ENCODE results near the gene KIAA0513.

The KIAA0513 gene

DNA sequence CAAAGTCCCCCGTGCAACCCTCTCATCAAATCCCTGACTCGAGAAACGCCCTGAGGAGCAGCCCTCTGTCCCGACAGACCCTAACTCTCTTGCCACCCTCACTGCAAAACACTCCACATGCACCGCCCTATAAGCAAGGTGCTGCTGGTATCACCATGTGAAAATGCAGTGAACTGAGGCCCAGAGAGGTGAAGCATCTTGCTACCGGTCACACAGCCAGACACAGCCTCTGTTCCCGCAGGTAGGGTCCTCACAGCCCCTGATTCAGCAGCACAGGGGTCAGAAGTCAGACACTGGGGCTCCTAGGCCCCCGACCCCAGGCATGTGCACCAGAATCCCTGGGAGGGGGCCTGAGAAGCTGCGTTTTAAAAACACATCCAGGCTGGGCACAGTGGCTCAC lies 83.6 kb downstream of the KIAA0513 start:
- H3K27ac ChIP-seq (ENCODE audit: low read depth, low read length, poor library complexity, severe bottlenecking): no peak overlapping the region
- H3K9ac ChIP-seq (ENCODE audit: low read length): no peak overlapping the region
- H3K9me3 ChIP-seq (ENCODE audit: low read length): no peaks in the 10 kb centered on the region
- H3K4me3 ChIP-seq (ENCODE audit: low read depth, low read length, poor library complexity, severe bottlenecking): no peak overlapping the region
- H3K36me3 ChIP-seq (ENCODE audit: insufficient read depth, low read length): no peaks in the 10 kb centered on the region
- H3K9me2 ChIP-seq (ENCODE audit: low read depth, low read length): no peaks in the 10 kb centered on the region
- no peak overlapping the region for H3K4me2 ChIP-seq (ENCODE audit: low read length)
- H3K79me2 ChIP-seq (ENCODE audit: insufficient read depth, low read length): no peaks in the 10 kb centered on the region
- no peak overlapping the region for H2AFZ ChIP-seq (ENCODE audit: low read length)
- H3K4me1 ChIP-seq (ENCODE audit: insufficient read depth, low read length, severe bottlenecking): peaks cover 5% of the 10 kb centered on the region
- TF ChIP-seq EZH2 (IDR thresholded peaks at IDR 0.05; ENCODE audit: borderline replicate concordance, low read length): no peak
- TF ChIP-seq, protein P1, sequence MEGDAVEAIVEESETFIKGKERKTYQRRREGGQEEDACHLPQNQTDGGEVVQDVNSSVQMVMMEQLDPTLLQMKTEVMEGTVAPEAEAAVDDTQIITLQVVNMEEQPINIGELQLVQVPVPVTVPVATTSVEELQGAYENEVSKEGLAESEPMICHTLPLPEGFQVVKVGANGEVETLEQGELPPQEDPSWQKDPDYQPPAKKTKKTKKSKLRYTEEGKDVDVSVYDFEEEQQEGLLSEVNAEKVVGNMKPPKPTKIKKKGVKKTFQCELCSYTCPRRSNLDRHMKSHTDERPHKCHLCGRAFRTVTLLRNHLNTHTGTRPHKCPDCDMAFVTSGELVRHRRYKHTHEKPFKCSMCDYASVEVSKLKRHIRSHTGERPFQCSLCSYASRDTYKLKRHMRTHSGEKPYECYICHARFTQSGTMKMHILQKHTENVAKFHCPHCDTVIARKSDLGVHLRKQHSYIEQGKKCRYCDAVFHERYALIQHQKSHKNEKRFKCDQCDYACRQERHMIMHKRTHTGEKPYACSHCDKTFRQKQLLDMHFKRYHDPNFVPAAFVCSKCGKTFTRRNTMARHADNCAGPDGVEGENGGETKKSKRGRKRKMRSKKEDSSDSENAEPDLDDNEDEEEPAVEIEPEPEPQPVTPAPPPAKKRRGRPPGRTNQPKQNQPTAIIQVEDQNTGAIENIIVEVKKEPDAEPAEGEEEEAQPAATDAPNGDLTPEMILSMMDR (IDR thresholded peaks at IDR 0.05; ENCODE audit: low read length): no peak
- H3K27me3 ChIP-seq (ENCODE audit: insufficient read depth, low read length): peaks cover 7% of the 10 kb centered on the region; the same call in 1 of the 2 replicates
- no peaks in the 10 kb centered on the region for H3F3A ChIP-seq (ENCODE audit: insufficient read depth, low read length)
- H4K20me1 ChIP-seq (ENCODE audit: insufficient read depth, low read length): no peaks in the 10 kb centered on the region

DNA sequence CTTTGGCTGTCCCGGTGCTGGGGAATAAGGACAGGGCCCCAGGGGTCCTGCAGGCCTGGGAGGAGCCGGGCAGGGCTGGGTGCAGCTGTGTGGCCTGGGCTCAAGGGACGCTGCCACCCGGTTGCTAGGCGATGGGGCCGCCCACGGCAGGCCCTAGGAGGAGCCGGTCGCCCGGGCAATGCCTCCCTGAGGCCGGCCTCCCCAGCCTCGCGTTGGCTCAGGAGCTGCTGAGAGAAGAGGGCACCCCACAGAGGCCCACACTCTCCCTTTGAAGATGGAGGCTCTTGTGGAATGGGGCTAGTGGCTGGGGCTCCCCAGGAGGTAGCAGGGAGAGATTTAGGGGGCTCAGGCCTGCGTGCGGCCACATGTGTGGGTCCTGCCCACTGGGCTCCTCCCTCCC lies 84.8 kb downstream of the KIAA0513 start, which contains the start of gene CIBAR2:
CIBAR2 (minus strand) TSS at position 109 of the 400 bp plus-strand sequence. CDS start 120 bp downstream, outside the sequence.
- H2AFZ ChIP-seq (ENCODE audit: low read length): no peak within 1 kb of the TSS
- H3K9ac ChIP-seq (ENCODE audit: low read length): no peak within 1 kb of the TSS
- H3K4me2 ChIP-seq (ENCODE audit: low read length): no peak within 1 kb of the TSS
- H3K9me3 ChIP-seq (ENCODE audit: low read length): no peaks in the 10 kb centered on the region
- H4K20me1 ChIP-seq (ENCODE audit: insufficient read depth, low read length): no peaks in the 10 kb centered on the region
- no peaks in the 10 kb centered on the region for H3K9me2 ChIP-seq (ENCODE audit: low read depth, low read length)
- H3K4me1 ChIP-seq (ENCODE audit: insufficient read depth, low read length, severe bottlenecking): peaks cover 5% of the 10 kb centered on the region
- H3K79me2 ChIP-seq (ENCODE audit: insufficient read depth, low read length): no peaks in the 10 kb centered on the region
- H3K27me3 ChIP-seq (ENCODE audit: insufficient read depth, low read length): peaks cover 7% of the 10 kb centered on the region; the same call in 1 of the 2 replicates
- no peak for TF ChIP-seq EZH2 (IDR thresholded peaks at IDR 0.05; ENCODE audit: borderline replicate concordance, low read length)
- TF ChIP-seq, protein P1 (IDR thresholded peaks at IDR 0.05; ENCODE audit: low read length): no peak
- H3K4me3 ChIP-seq (ENCODE audit: low read depth, low read length, poor library complexity, severe bottlenecking): no peak within 1 kb of the TSS
- no peaks in the 10 kb centered on the region for H3K36me3 ChIP-seq (ENCODE audit: insufficient read depth, low read length)
- no peaks in the 10 kb centered on the region for H3F3A ChIP-seq (ENCODE audit: insufficient read depth, low read length)
- no peak within 1 kb of the TSS for H3K27ac ChIP-seq (ENCODE audit: low read depth, low read length, poor library complexity, severe bottlenecking)

DNA sequence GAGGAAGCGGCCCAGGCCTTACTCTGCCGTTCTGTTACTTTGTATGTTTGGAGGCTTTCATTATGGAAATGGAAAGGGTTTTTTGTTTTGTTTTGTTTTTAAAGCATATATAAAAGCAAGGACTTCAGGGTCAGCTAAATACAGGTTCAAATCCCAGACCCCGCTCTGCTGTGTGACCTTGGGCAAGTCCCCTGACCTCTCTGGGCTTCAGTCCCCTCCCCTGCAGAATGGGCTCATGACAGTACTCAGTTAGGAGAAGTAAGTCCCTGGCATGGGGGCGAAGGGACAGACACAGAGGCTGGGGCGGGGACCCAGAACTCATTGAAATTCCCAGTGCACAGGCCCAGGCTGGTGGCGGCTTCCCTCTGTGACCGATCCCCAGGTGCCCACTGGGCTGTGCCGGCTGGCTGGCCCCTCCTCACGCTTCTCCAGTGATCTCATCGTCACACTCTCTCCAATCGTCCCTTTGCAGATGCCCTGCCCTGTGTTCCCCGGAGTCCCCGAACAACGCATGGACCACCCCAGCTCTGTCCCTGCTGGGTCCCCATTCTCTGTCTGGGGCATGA lies 85.7 kb downstream of the KIAA0513 start:
- Histone ChIP-seq H3K9me2 (ENCODE audit: low read depth, low read length) (no peaks in the 10 kb centered on the region), H3K9ac (ENCODE audit: low read length) (no peak overlapping the region), H3K4me1 (ENCODE audit: insufficient read depth, low read length, severe bottlenecking) (peaks cover 5% of the 10 kb centered on the region), H3K79me2 (ENCODE audit: insufficient read depth, low read length) (no peaks in the 10 kb centered on the region), H4K20me1 (ENCODE audit: insufficient read depth, low read length) (no peaks in the 10 kb centered on the region), H2AFZ (ENCODE audit: low read length) (no peak overlapping the region), H3K27ac (ENCODE audit: low read depth, low read length, poor library complexity, severe bottlenecking) (no peak overlapping the region), H3K27me3 (ENCODE audit: insufficient read depth, low read length) (peaks cover 7% of the 10 kb centered on the region; the same call in 1 of the 2 replicates), H3K4me2 (ENCODE audit: low read length) (no peak overlapping the region), H3K9me3 (ENCODE audit: low read length) (no peaks in the 10 kb centered on the region), H3K4me3 (ENCODE audit: low read depth, low read length, poor library complexity, severe bottlenecking) (no peak overlapping the region), H3K36me3 (ENCODE audit: insufficient read depth, low read length) (no peaks in the 10 kb centered on the region; the same call in 1 of the 2 replicates), H3F3A (ENCODE audit: insufficient read depth, low read length) (no peaks in the 10 kb centered on the region)
- TF ChIP-seq, protein P1 (IDR thresholded peaks at IDR 0.05; ENCODE audit: low read length): no peak
- no peak for TF ChIP-seq EZH2 (IDR thresholded peaks at IDR 0.05; ENCODE audit: borderline replicate concordance, low read length)

All from OCI-LY1 (cell line).